ENCODE results near the gene ZNF76. TPM values are rescaled to one million over a fixed set of nuclear protein-coding genes. Genes with fewer than 3 reads are reported as not detected.
A peak's percentile ranks its signal among the peaks of the same experiment; 100 is the strongest.

The ZNF76 gene
- total and polyA plus RNA-seq, 9 of the 15 experiments (the other 6 are each of a cell fraction or from before 2014, with no cell fraction given): 1.2 to 17.8 (median 10.7) TPM

- TF ChIP-seq MNT (conservative IDR thresholded peaks at IDR 0.05): 0 out of 4 replicates have a peak, but pooled peaks of 1 of the 2 experiments have one; percentile 28
- no peak for TF ChIP-seq ZBTB33 (CRISPR knock-in tag; IDR thresholded peaks at IDR 0.05)
- TF ChIP-seq FOXM1 (IDR thresholded peaks at IDR 0.05; ENCODE audit: low read depth): no peak
- TF ChIP-seq FOXM1 (CRISPR knock-in tag; IDR thresholded peaks at IDR 0.05; ENCODE audit: low read depth): no peak
- 0 out of 2 replicates have a peak, but pooled peaks have one; percentile 42 for TF ChIP-seq NFXL1 (CRISPR knock-in tag; IDR thresholded peaks at IDR 0.05)
- TF ChIP-seq YY1 (IDR thresholded peaks at IDR 0.05; ENCODE audit: borderline replicate concordance in 1 of 3, control insufficient read depth in 1 of 3, extremely low read depth in 1 of 3, insufficient read depth in 3 of 3, insufficient read length in 1 of 3, insufficient replicate concordance in 2 of 3, low read depth in 1 of 3, low read length in 2 of 3): peak in 1 of 3 experiments; percentile 39
- TF ChIP-seq BCL6 (CRISPR knock-in tag; IDR thresholded peaks at IDR 0.05): no peak
- no peak for TF ChIP-seq ZNF140 (CRISPR knock-in tag; IDR thresholded peaks at IDR 0.05)
- TF ChIP-seq ZBTB2 (IDR thresholded peaks at IDR 0.05): 0 out of 2 replicates have a peak, but pooled peaks have one; percentile 43
- TF ChIP-seq CBX1 (IDR thresholded peaks at IDR 0.05; ENCODE audit: low read depth): no peak
- TF ChIP-seq EP300 (IDR thresholded peaks at IDR 0.05; ENCODE audit: low read length): 0 out of 2 replicates have a peak, but pooled peaks have one; percentile 5
- TF ChIP-seq POLR3A (IDR thresholded peaks at IDR 0.05; ENCODE audit: borderline replicate concordance, extremely low read depth, insufficient read depth, insufficient read length): no peak
- TF ChIP-seq NCOA4 (IDR thresholded peaks at IDR 0.05; ENCODE audit: partially characterized antibody): no peak
- peak; percentile 51 for TF ChIP-seq CEBPG (CRISPR knock-in tag; IDR thresholded peaks at IDR 0.05)
- no peak for TF ChIP-seq CEBPG (tag; conservative IDR thresholded peaks at IDR 0.05 in 1 of 2, IDR thresholded peaks at IDR 0.05 in 1 of 2)
Observed at GRCh38 chr6:35260591-35261570, 1.3 kb downstream of the ZNF76 start (continued).

All from K562 (cell line).